GM19455 (cell line): Measurements from ENCODE around the gene LTA4H.

Source experiments
- ATAC-seq: cut with Tn5 transposase; IDR thresholded peaks from one replicate; pipeline ENCODE4 v1.9.1; 2021; ENCODE audit not compliant: unreplicated experiment

LTA4H gene

DNA sequence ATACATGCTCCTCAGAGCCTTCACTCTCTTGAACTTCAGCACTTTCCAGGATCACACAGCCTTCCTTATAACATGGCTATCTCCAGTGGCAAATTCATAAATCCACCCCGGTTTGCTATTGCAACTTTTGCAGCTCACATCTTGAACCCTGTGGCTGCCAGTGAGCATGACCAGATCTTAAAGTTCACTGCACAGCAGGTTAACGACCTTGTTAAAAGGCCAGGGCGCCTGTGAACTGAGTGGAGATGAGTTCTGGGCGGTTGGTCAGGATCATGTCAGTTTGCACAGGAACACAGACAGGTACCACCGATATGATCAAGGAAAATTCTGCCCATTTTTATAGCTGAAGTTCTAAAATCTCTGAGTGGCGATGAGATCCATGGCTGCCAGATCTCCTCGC, 24.7 kb upstream of the LTA4H start:
- no peak for ATAC-seq

GRCh38 chr12:96057986-96058553, 22.7 kb upstream of the LTA4H start:
- ATAC-seq, result no peak

GRCh38 chr12:96056646-96057455, 21.5 kb upstream of the LTA4H start:
- no peak for ATAC-seq

GRCh38 chr12:96054244-96054610, 18.8 kb upstream of the LTA4H start:
- ATAC-seq, result no peak

GRCh38 chr12:96053476-96054243, 18.3 kb upstream of the LTA4H start:
- no peak for ATAC-seq

GRCh38 chr12:96051756-96052485, 16.5 kb upstream of the LTA4H start:
- ATAC-seq, result no peak

- ATAC-seq, result no peak
These were observed 14.8 kb upstream of the LTA4H start for GRCh38 chr12:96050139-96050538.

DNA sequence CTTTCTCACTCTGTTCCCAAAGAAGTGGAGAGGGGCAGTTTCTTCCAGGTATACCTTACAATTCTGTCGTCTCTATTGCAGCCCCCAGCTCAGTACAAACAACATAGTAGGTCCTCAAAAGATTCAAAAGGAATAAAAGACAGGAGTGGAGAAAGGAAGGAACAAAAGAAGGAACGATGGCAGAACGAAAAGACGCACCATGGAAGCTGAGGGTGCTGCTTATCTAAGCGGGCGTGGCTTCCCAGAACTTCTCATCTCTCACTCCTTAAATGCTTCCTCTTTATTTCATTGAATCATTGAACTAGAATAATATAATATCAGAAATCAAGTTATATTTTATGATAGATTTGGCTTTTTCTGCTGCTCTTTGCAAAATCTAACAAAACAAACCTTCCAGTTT, 13.7 kb upstream of the LTA4H start:
- no peak for ATAC-seq

GRCh38 chr12:96048393-96048969, 13.1 kb upstream of the LTA4H start:
- ATAC-seq, result no peak

DNA sequence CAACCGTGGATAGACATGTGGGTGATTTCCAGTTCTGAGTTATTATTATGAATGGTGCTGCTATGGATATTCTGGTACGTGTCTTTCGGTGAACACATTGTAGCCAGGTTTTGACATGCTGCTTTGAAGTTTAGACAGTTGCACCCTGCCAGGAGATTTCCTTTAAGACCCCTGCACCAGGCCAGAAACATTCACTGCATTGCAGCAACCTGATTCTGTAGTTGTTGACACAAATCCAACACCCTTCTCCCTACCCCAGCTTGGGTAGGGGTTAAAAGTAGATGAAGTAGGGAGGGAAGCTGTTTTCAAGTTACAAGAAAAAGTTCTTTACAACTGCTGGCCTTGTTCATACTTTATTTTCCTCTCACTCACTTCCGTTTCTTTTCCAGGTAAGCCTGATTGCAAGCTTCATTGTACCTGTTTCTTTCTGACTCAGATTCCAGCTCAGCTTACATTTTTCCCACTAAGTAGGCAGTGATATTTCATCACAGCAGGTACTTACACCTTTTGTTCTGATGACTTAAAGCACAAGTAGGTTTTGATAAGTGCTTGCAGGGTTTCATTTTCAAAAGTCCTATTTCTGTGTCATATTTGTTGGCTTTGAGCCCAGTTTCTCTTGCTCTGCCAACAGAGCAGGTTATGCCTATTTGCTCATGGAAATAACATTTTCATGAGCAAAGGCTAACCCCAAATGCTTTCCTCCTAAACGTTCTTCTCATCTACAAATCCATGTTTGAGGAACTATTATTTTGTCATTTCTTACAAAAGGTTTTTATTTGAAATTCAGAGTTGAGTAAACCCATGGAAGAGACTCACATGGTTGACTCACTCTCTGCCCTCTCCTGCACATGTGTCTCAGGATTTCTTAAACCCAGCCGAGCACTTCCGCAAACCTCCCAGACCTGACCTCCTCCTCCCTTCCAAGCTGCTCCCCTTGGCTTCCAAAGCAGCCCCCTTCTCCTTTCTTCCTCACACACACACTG, 12.1 kb upstream of the LTA4H start:
- ATAC-seq, result peak; percentile 82

DNA sequence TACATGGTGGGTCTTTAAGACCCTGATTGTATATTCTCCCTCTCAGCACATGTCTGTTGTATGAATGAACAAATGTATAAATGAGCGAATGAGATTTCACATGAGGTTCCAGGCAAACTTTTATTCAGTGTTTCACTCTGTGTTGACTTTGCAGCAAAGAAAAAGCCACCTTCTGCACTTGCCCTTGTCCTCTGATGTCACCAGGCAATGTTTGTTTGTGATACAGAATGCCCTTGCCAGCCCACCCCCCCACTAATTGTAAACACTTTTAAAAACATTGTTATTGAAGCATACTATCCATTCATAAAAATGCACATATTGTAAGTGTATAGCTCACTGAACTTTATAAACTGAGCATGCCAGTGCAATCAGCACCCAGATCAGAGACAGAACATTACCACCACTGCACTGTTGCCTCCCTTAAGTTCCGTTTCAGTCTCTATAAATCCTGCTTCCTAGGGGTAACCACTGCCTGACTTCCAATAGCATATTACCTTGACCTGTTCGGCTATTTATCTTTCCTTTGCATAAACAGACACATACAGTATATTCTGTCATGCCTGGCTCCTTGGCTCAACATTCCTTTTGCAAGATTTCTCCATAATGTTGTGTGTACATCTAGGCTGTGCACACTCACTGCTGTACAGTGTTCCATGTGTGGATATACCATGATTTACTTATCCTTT, 11.3 kb upstream of the LTA4H start:
- ATAC-seq, result no peak

- no peak for ATAC-seq
These were observed 10.2 kb upstream of the LTA4H start for GRCh38 chr12:96045566-96045965.

DNA sequence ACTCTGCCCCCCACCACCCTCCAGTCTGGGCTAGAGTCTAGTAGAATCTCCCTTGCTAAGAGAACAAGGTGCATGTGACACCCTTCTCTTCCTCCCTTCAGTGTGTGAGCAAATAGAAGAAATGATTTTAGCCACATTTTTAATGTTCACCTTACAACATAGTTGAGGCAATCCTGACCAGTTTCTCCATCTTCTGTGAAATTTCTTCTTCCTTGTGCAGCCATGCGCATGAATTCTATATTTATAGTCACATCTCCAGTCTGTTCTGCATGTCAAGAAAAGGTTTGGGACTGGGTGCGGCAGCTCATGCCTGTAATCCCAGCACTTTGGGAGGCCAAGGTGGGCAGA, 9.5 kb upstream of the LTA4H start:
- no peak for ATAC-seq

DNA sequence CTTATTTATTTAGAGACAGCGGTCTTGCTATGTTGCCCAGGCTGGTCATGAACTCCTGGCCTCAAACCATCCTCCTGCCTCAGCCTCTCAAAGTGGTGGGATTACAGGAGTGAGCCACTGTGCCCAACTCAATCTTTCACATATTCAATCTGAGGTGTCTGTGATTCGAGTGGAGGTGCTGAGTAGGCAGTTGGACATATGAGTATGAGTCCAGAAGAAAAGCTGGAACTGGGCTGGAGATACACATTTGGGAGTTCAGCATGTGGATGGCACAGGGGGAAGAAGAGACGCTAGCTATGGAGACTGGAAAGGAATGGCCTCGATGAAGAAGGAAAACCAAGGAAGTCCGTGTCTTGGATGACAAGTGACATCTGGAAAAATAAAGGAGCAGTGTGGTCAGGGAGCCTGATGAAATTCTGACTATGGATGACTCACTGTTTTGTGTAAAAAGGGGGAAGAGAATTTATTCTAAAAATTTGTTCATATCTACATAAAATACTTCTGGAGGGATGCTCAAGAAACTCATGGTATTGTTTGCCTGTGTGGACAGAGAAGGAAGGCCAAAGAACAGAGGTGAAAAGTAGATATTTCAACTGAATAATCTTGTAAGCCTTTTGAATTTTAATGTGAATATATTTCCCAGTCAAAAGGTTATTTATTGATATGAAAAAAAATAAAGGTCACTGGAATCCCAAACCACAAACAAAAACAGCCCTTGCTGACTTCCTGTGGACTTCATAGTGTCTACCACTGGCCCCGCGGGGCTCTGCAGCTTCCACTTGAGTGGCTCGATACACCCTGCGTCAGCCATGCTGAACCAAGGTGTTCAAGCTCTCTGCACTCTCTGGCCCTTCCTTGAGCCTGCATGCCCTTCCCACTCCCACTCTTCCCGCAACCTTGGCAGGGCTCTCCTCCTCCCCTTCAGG, 8.9 kb upstream of the LTA4H start:
- no peak for ATAC-seq

DNA sequence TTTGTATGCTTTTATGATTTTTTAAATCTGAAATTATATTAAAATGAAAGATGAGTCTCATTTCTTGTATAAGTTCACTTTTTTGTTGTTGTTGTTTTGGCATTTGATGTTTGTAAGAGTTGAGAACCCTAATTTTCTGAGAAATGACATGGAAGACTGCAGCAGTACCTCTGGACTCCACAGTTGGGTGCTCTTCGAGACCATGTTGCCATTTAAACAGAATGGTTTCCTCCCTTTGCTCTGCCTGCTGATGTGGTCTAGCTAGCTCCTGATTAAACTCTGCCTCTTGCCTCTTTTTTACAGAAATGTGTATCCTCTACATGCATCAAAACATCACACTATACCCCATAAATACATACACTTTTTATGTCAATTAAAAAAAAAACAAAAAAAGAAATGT, 5.8 kb upstream of the LTA4H start:
- no peak for ATAC-seq

GRCh38 chr12:96040305-96041133, 5.1 kb upstream of the LTA4H start:
- ATAC-seq, result no peak

GRCh38 chr12:96039516-96039915, 4.1 kb upstream of the LTA4H start:
- ATAC-seq, result no peak
